ENCODE measurements around the gene ANAPC4.

GRCh38 chr4:25454476-25454875 is 77.4 kb downstream of the ANAPC4 start:
- TF ChIP-seq POLR2AphosphoS5 (IDR thresholded peaks at IDR 0.05; ENCODE audit: low read depth, low read length) (no peak), POLR2A (IDR thresholded peaks at IDR 0.05; ENCODE audit: low read depth, low read length) (no peak)

Data from GM12891 (cell line).